ENCODE data around the gene KRTAP4-11. TPM values are rescaled to one million over a fixed set of nuclear protein-coding genes. Genes with fewer than 3 reads are reported as not detected.

KRTAP4-11 gene
- total and polyA plus RNA-seq, 2 of the 4 experiments (the other 2 are of a cell fraction), result not detected

- Histone ChIP-seq H2AK5ac (ENCODE audit: low read depth, low read length) (no peak overlapping the region), H3K9ac (ENCODE audit: low read depth, low read length) (no peak overlapping the region), H2BK15ac (ENCODE audit: low read depth, low read length) (no peak overlapping the region), H3K4me3 (ENCODE audit: insufficient read depth, low read depth, low read length) (no peak overlapping the region), H2AK9ac (replicated peaks; ENCODE audit: low read depth, low read length, poor library complexity) (no peak overlapping the region), H3K79me1 (ENCODE audit: low read depth in 1 of 2, low read length in 2 of 2) (no peaks in the 10 kb centered on the region), H3K9me3 (ENCODE audit: control insufficient read depth, insufficient read depth, low read length) (no peaks in the 10 kb centered on the region), H3K4me2 (ENCODE audit: low read depth, low read length) (no peak overlapping the region), H3K27ac (ENCODE audit: insufficient read depth, low read length) (no peak overlapping the region), H2BK5ac (ENCODE audit: low read depth, low read length, poor library complexity, severe bottlenecking) (no peak overlapping the region), H4K20me1 (ENCODE audit: insufficient read depth, low read length) (no peaks in the 10 kb centered on the region), H3K56ac (ENCODE audit: extremely low read depth, insufficient read depth, low read length) (no peak overlapping the region), H2BK120ac (ENCODE audit: low read depth, low read length) (no peak overlapping the region), H3K23ac (ENCODE audit: low read depth, low read length) (no peak overlapping the region), H2BK20ac (ENCODE audit: low read depth, low read length) (no peak overlapping the region), H3K18ac (ENCODE audit: low read depth, low read length) (no peak overlapping the region), H4K91ac (ENCODE audit: insufficient read depth, low read depth, low read length) (no peak overlapping the region), H3K4ac (ENCODE audit: low read depth, low read length) (no peak overlapping the region), H3K9me1 (ENCODE audit: insufficient read depth, low read length) (no peaks in the 10 kb centered on the region), H3K4me1 (ENCODE audit: control insufficient read depth, insufficient read depth, low read length) (no peaks in the 10 kb centered on the region), H2AFZ (replicated peaks; ENCODE audit: low read length, poor library complexity) (no peak overlapping the region), H4K5ac (ENCODE audit: low read depth, low read length) (no peak overlapping the region), H3K36me3 (ENCODE audit: control insufficient read depth, insufficient read depth, low read length) (no peaks in the 10 kb centered on the region), H3K14ac (replicated peaks; ENCODE audit: low read depth, low read length) (no peak overlapping the region), H3K27me3 (ENCODE audit: control insufficient read depth, insufficient read depth, low read length) (no peaks in the 10 kb centered on the region), H4K8ac (ENCODE audit: low read depth in 2 of 2, low read length in 2 of 2) (no peak overlapping the region)
- in situ Hi-C loops (cut with MboI; ENCODE audit: low sequenced_read_pairs) (no loop called here), dilution Hi-C loops (cut with HindIII; ENCODE audit: low sequenced_read_pairs, unreplicated experiment) (no loop called here), intact Hi-C loops (cut with micrococcal nuclease) (no loop called here)
- CTCF ChIA-PET, result no interaction called here
- 63% methylated on average over 4 of the region's 7 CpGs; no CpG with 5 or more reads in 1 of the 2 experiments for WGBS, 2 experiments (ENCODE audit: extremely low coverage in 2 of 2, insufficient read length in 1 of 2)
- BruUV-seq (replicated peaks), result no TSS peak
- ATAC-seq (ENCODE audit: low read depth) (no peak), DNase-seq (no peak)
- POLR2A ChIA-PET (ENCODE audit: unreplicated experiment), result no interaction called here
- TF ChIP-seq NFE2L2 (IDR thresholded peaks at IDR 0.05; ENCODE audit: low read depth, low read length) (no peak), SMC3 (IDR thresholded peaks at IDR 0.05; ENCODE audit: low read depth, low read length) (no peak)
Measured at GRCh38 chr17:41167561-41167960, 49.4 kb upstream of the KRTAP4-11 start.

Measured in IMR-90 (cell line).